Skin epidermis (tissue), 12 donors: ENCODE data around the gene SLC43A1.

ENCODE experiments used
- H3K27ac ChIP-seq, 21 experiments: fragments of 200-600 bp; sonication (generic) in 11 of 21; one replicate each; pipeline ENCODE4 v1.5.0; 2020; ENCODE audit warnings: mild to moderate bottlenecking in 3 of 21, inconsistent platforms in 2 of 21, moderate library complexity in 2 of 21
- H3K4me3 ChIP-seq, 7 experiments: fragments of 200-600 bp; sonication (generic) in 2 of 7; one replicate each; pipeline ENCODE4 v1.5.0; 2020; ENCODE audit warnings: inconsistent platforms in 2 of 7, mild to moderate bottlenecking in 2 of 7, moderate library complexity in 1 of 7

SLC43A1 gene

GRCh38 chr11:57530596-57531507, 15.3 kb upstream of the SLC43A1 start, which contains the start of gene TIMM10:
Gene TIMM10, minus strand, starts transcription at chr11:57530754. Its CDS starts 565 bp downstream, at chr11:57530189.
- Histone ChIP-seq H3K27ac (peak within 1 kb of the TSS in 20 of 21 experiments; percentile 50 to 87 (median 78)), H3K4me3 (peak within 1 kb of the TSS; percentile 61 to 92 (median 78))

GRCh38 chr11:57530215-57530595, 14.7 kb upstream of the SLC43A1 start:
- peak overlapping the region; percentile 61 to 92 (median 78) for H3K4me3 ChIP-seq
- H3K27ac ChIP-seq: peak overlapping the region in 20 of 21 experiments; percentile 50 to 87 (median 78)

GRCh38 chr11:57529012-57529411, 13.5 kb upstream of the SLC43A1 start:
- H3K4me3 ChIP-seq: no peak overlapping the region

GRCh38 chr11:57527056-57527631, 11.6 kb upstream of the SLC43A1 start:
- Histone ChIP-seq H3K4me3 (no peak overlapping the region), H3K27ac (no peak overlapping the region)

More at GRCh38 chr11:57529012-57529411, 13.5 kb upstream of the SLC43A1 start:
- no peak overlapping the region for H3K27ac ChIP-seq

- Histone ChIP-seq H3K27ac (no peak overlapping the region), H3K4me3 (no peak overlapping the region)
These were observed 7.9 kb upstream of the SLC43A1 start for GRCh38 chr11:57523419-57523818.

GRCh38 chr11:57521116-57521515, 5.6 kb upstream of the SLC43A1 start:
- no peak overlapping the region for H3K4me3 ChIP-seq
- no peak overlapping the region for H3K27ac ChIP-seq

- Histone ChIP-seq H3K4me3 (peak overlapping the region; percentile 56 to 76 (median 73)), H3K27ac (peak overlapping the region in 8 of 21 experiments; percentile 36 to 82 (median 68))
These were observed 550 bp upstream of the SLC43A1 start for GRCh38 chr11:57516061-57516443.

- H3K4me3 ChIP-seq: peak overlapping the region; percentile 56 to 76 (median 73)
These were observed 767 bp downstream of the SLC43A1 start for GRCh38 chr11:57514538-57515331.

GRCh38 chr11:57513911-57514537, 1.5 kb downstream of the SLC43A1 start:
- peak overlapping the region in 16 of 21 experiments; percentile 32 to 82 (median 64) for H3K27ac ChIP-seq
- H3K4me3 ChIP-seq: peak overlapping the region; percentile 56 to 76 (median 73)

More at GRCh38 chr11:57514538-57515331, 767 bp downstream of the SLC43A1 start:
- peak overlapping the region in 19 of 21 experiments; percentile 3 to 82 (median 64) for H3K27ac ChIP-seq

- peak overlapping the region in 1 of 7 experiments; percentile 56 for H3K4me3 ChIP-seq
These were observed 2.1 kb downstream of the SLC43A1 start for GRCh38 chr11:57513452-57513795.

GRCh38 chr11:57512646-57513451, 2.7 kb downstream of the SLC43A1 start:
- Histone ChIP-seq H3K4me3 (no peak overlapping the region), H3K27ac (peak overlapping the region in 7 of 21 experiments; percentile 2 to 82 (median 64))

More at GRCh38 chr11:57513452-57513795, 2.1 kb downstream of the SLC43A1 start:
- H3K27ac ChIP-seq: peak overlapping the region in 8 of 21 experiments; percentile 2 to 82 (median 48)

- H3K4me3 ChIP-seq: no peak overlapping the region
- H3K27ac ChIP-seq: no peak overlapping the region
These were observed 3.6 kb downstream of the SLC43A1 start for GRCh38 chr11:57511741-57512430.

GRCh38 chr11:57508341-57509170, 6.9 kb downstream of the SLC43A1 start:
- Histone ChIP-seq H3K4me3 (no peak overlapping the region), H3K27ac (no peak overlapping the region)

- H3K27ac ChIP-seq: no peak overlapping the region
- no peak overlapping the region for H3K4me3 ChIP-seq
These were observed 9.0 kb downstream of the SLC43A1 start for GRCh38 chr11:57506522-57506921.

GRCh38 chr11:57504511-57504910, 11.0 kb downstream of the SLC43A1 start:
- no peak overlapping the region for H3K27ac ChIP-seq

GRCh38 chr11:57502870-57503269, 12.6 kb downstream of the SLC43A1 start:
- no peak overlapping the region for H3K27ac ChIP-seq
- H3K4me3 ChIP-seq: no peak overlapping the region

More at GRCh38 chr11:57504511-57504910, 11.0 kb downstream of the SLC43A1 start:
- no peak overlapping the region for H3K4me3 ChIP-seq

- no peak overlapping the region for H3K4me3 ChIP-seq
- no peak overlapping the region for H3K27ac ChIP-seq
These were observed 13.1 kb downstream of the SLC43A1 start for GRCh38 chr11:57502376-57502775.
